Naive B cell (primary cell): ENCODE results near the gene GPR78. TPM values are rescaled to one million over a fixed set of nuclear protein-coding genes. Genes with fewer than 3 reads are reported as not detected.

ENCODE experiments used
- ATAC-seq, 2 donors: fragments of 150-1000 bp; cut with Tn5 transposase; 2 replicates each; pipeline ENCODE4 v1.10.0; 2021; ENCODE audit warnings: low read depth in 2 of 2, mild to moderate bottlenecking in 2 of 2, moderate library complexity in 2 of 2
- DNase-seq: peaks from one replicate; pipeline ENCODE4 v3.0.0; 2022
- H3K27ac Mint-ChIP-seq, 6 donors: one replicate each; pipeline ENCODE4 v1.8.0; 2020 to 2022; ENCODE audit warnings: mild to moderate bottlenecking in 6 of 6, mixed read lengths in 6 of 6, moderate library complexity in 5 of 6, inconsistent platforms in 2 of 6
- H3K27me3 Mint-ChIP-seq, 3 donors: one replicate each; pipeline ENCODE4 v1.8.0; 2021 to 2022; ENCODE audit warnings: mixed read lengths in 3 of 3, mild to moderate bottlenecking in 1 of 3
- H3K36me3 Mint-ChIP-seq, 2 donors: one replicate each; pipeline ENCODE4 v1.8.0; 2020 to 2022; ENCODE audit warnings: mixed read lengths in 2 of 2, inconsistent platforms in 1 of 2, mild to moderate bottlenecking in 1 of 2
- H3K4me1 Mint-ChIP-seq, 3 donors: one replicate each; pipeline ENCODE4 v1.8.0; 2020 to 2022; ENCODE audit warnings: mixed read lengths in 3 of 3, inconsistent platforms in 1 of 3, mild to moderate bottlenecking in 1 of 3, moderate library complexity in 1 of 3
- H3K4me3 Mint-ChIP-seq, 8 donors: one replicate each; pipeline ENCODE4 v1.8.0; 2020 to 2022; ENCODE audit warnings: mild to moderate bottlenecking in 8 of 8, mixed read lengths in 8 of 8, moderate library complexity in 8 of 8, inconsistent platforms in 2 of 8
- H3K9me3 Mint-ChIP-seq, 7 donors: one replicate each; pipeline ENCODE4 v1.8.0; 2020 to 2022; ENCODE audit warnings: mixed read lengths in 7 of 7, mild to moderate bottlenecking in 5 of 7, inconsistent platforms in 2 of 7, moderate library complexity in 1 of 7
- polyA plus RNA-seq, 6 donors: library from polyadenylated mRNA; unstranded; fragments of 300-500 nt; fragmentation: Illumina TruSeq; gene quantifications; one replicate each; pipeline ENCODE4 v1.2.3, GENCODE V29; 2021; ENCODE audit warnings: low read depth in 6 of 6

Gene GPR78
- polyA plus RNA-seq, 6 donors from 2014 or later: not detected

GRCh38 chr4:8597791-8598190, 17.6 kb downstream of the GPR78 start:
- H3K36me3 Mint-ChIP-seq: no peaks in the 10 kb centered on the region
- peaks cover 11 to 26% (median 19%) of the 10 kb centered on the region in 3 donors for H3K27me3 Mint-ChIP-seq
- peaks cover 0 to 3% (median 0%) of the 10 kb centered on the region in 3 donors for H3K4me1 Mint-ChIP-seq
- DNase-seq (no peak), ATAC-seq (no peak)
- H3K4me3 Mint-ChIP-seq: no peak overlapping the region
- H3K9me3 Mint-ChIP-seq: no peaks in the 10 kb centered on the region
- no peak overlapping the region for H3K27ac Mint-ChIP-seq

- no peak overlapping the region for H3K27ac Mint-ChIP-seq
- H3K36me3 Mint-ChIP-seq: no peaks in the 10 kb centered on the region
- peaks cover 11 to 20% (median 11%) of the 10 kb centered on the region in 3 donors for H3K27me3 Mint-ChIP-seq
- H3K4me3 Mint-ChIP-seq: no peak overlapping the region
- H3K9me3 Mint-ChIP-seq: no peaks in the 10 kb centered on the region
- peaks cover 0 to 3% (median 0%) of the 10 kb centered on the region in 3 donors for H3K4me1 Mint-ChIP-seq
- no peak for ATAC-seq
- DNase-seq: no peak
These were observed 18.3 kb downstream of the GPR78 start for GRCh38 chr4:8598391-8599090.

- ATAC-seq (no peak), DNase-seq (no peak)
- H3K27ac Mint-ChIP-seq: no peak overlapping the region
- peaks cover 0 to 3% (median 0%) of the 10 kb centered on the region in 3 donors for H3K4me1 Mint-ChIP-seq
- no peak overlapping the region for H3K4me3 Mint-ChIP-seq
- peaks cover 6 to 14% (median 8%) of the 10 kb centered on the region in 3 donors for H3K27me3 Mint-ChIP-seq
- H3K36me3 Mint-ChIP-seq: no peaks in the 10 kb centered on the region
- H3K9me3 Mint-ChIP-seq: no peaks in the 10 kb centered on the region
These were observed 18.9 kb downstream of the GPR78 start for GRCh38 chr4:8599091-8599460.

- H3K27me3 Mint-ChIP-seq: peaks cover under 1 to 8% (median 2%) of the 10 kb centered on the region in 3 donors
- H3K27ac Mint-ChIP-seq: no peak overlapping the region
- no peaks in the 10 kb centered on the region for H3K36me3 Mint-ChIP-seq
- ATAC-seq: no peak
- DNase-seq: no peak
- H3K4me1 Mint-ChIP-seq: no peaks in the 10 kb centered on the region
- no peaks in the 10 kb centered on the region for H3K9me3 Mint-ChIP-seq
- H3K4me3 Mint-ChIP-seq: no peak overlapping the region
These were observed 19.5 kb downstream of the GPR78 start for GRCh38 chr4:8599657-8600056.

GRCh38 chr4:8600266-8600665, 20.1 kb downstream of the GPR78 start:
- ATAC-seq: no peak
- Mint-ChIP-seq H3K9me3 (no peaks in the 10 kb centered on the region), H3K4me1 (no peaks in the 10 kb centered on the region), H3K27ac (no peak overlapping the region), H3K4me3 (no peak overlapping the region), H3K36me3 (no peaks in the 10 kb centered on the region), H3K27me3 (peaks cover 0 to 7% (median 0%) of the 10 kb centered on the region in 3 donors)
- no peak for DNase-seq

- DNase-seq (no peak), ATAC-seq (no peak)
- H3K27me3 Mint-ChIP-seq: peaks cover 0 to 7% (median 0%) of the 10 kb centered on the region in 3 donors
- no peaks in the 10 kb centered on the region for H3K36me3 Mint-ChIP-seq
- no peak overlapping the region for H3K4me3 Mint-ChIP-seq
- no peak overlapping the region for H3K27ac Mint-ChIP-seq
- H3K9me3 Mint-ChIP-seq: no peaks in the 10 kb centered on the region
- no peaks in the 10 kb centered on the region for H3K4me1 Mint-ChIP-seq
These were observed 20.5 kb downstream of the GPR78 start for GRCh38 chr4:8600686-8601085.

- H3K4me3 Mint-ChIP-seq: peak overlapping the region in 1 of 8 donors; percentile 29
- H3K36me3 Mint-ChIP-seq: no peaks in the 10 kb centered on the region
- ATAC-seq (no peak), DNase-seq (no peak)
- H3K27ac Mint-ChIP-seq: no peak overlapping the region
- H3K9me3 Mint-ChIP-seq: no peaks in the 10 kb centered on the region
- no peaks in the 10 kb centered on the region for H3K4me1 Mint-ChIP-seq
- H3K27me3 Mint-ChIP-seq: peaks cover 0 to 7% (median 0%) of the 10 kb centered on the region in 3 donors
These were observed 20.9 kb downstream of the GPR78 start for GRCh38 chr4:8601086-8601485.

GRCh38 chr4:8601556-8601955, 21.4 kb downstream of the GPR78 start:
- ATAC-seq (no peak), DNase-seq (no peak)
- Mint-ChIP-seq H3K27me3 (peaks cover 0 to 7% (median 0%) of the 10 kb centered on the region in 3 donors), H3K36me3 (no peaks in the 10 kb centered on the region), H3K9me3 (no peaks in the 10 kb centered on the region), H3K4me3 (peak overlapping the region in 1 of 8 donors; percentile 29), H3K4me1 (no peaks in the 10 kb centered on the region), H3K27ac (no peak overlapping the region)

- Mint-ChIP-seq H3K4me3 (no peak overlapping the region), H3K9me3 (no peaks in the 10 kb centered on the region), H3K27me3 (peaks cover 0 to 7% (median 0%) of the 10 kb centered on the region in 3 donors), H3K27ac (no peak overlapping the region), H3K36me3 (no peaks in the 10 kb centered on the region), H3K4me1 (no peaks in the 10 kb centered on the region)
- ATAC-seq: no peak
- no peak for DNase-seq
These were observed 22.7 kb downstream of the GPR78 start for GRCh38 chr4:8602686-8603430.

- H3K4me1 Mint-ChIP-seq: peaks cover 0 to 2% (median under 1%) of the 10 kb centered on the region in 3 donors
- H3K36me3 Mint-ChIP-seq: no peaks in the 10 kb centered on the region
- ATAC-seq (no peak), DNase-seq (no peak)
- peaks cover 2 to 12% (median 2%) of the 10 kb centered on the region in 3 donors for H3K27me3 Mint-ChIP-seq
- H3K4me3 Mint-ChIP-seq: no peak overlapping the region
- H3K27ac Mint-ChIP-seq: no peak overlapping the region
- H3K9me3 Mint-ChIP-seq: peaks cover 0 to 1% (median 0%) of the 10 kb centered on the region in 7 donors
These were observed 23.7 kb downstream of the GPR78 start for GRCh38 chr4:8603931-8604330.

GRCh38 chr4:8605289-8605688, 25.1 kb downstream of the GPR78 start:
- H3K4me1 Mint-ChIP-seq: peaks cover 0 to 5% (median 3%) of the 10 kb centered on the region in 3 donors
- no peak overlapping the region for H3K27ac Mint-ChIP-seq
- no peaks in the 10 kb centered on the region for H3K36me3 Mint-ChIP-seq
- DNase-seq (no peak), ATAC-seq (no peak)
- H3K4me3 Mint-ChIP-seq: no peak overlapping the region
- peaks cover 0 to 5% (median 0%) of the 10 kb centered on the region in 7 donors for H3K9me3 Mint-ChIP-seq
- peaks cover 5 to 17% (median 6%) of the 10 kb centered on the region in 3 donors for H3K27me3 Mint-ChIP-seq

- Mint-ChIP-seq H3K4me3 (no peak overlapping the region), H3K36me3 (no peaks in the 10 kb centered on the region), H3K27me3 (peaks cover 6 to 25% (median 10%) of the 10 kb centered on the region in 3 donors), H3K4me1 (peaks cover 0 to 5% (median 3%) of the 10 kb centered on the region in 3 donors), H3K27ac (no peak overlapping the region), H3K9me3 (peaks cover 0 to 5% (median 0%) of the 10 kb centered on the region in 7 donors)
- DNase-seq (no peak), ATAC-seq (no peak)
These were observed 26.3 kb downstream of the GPR78 start for GRCh38 chr4:8606476-8606875.

- H3K9me3 Mint-ChIP-seq: peaks cover 0 to 5% (median 0%) of the 10 kb centered on the region in 7 donors
- H3K4me3 Mint-ChIP-seq: no peak overlapping the region
- ATAC-seq: no peak
These were observed 26.8 kb downstream of the GPR78 start for GRCh38 chr4:8606966-8607365.

More at GRCh38 chr4:8606966-8607365, 26.8 kb downstream of the GPR78 start:
- Mint-ChIP-seq H3K4me1 (peaks cover 0 to 5% (median 3%) of the 10 kb centered on the region in 3 donors), H3K36me3 (no peaks in the 10 kb centered on the region), H3K27ac (no peak overlapping the region), H3K27me3 (peaks cover 6 to 30% (median 10%) of the 10 kb centered on the region in 3 donors)
- DNase-seq: no peak
